Activated naive CD4-positive, alpha-beta T cell treated with Interleukin-2 at 50 U/mL for 16 hours (primary cell): ENCODE results near the gene HDAC2.

Experiments used
- DNase-seq: peaks from one replicate; pipeline ENCODE4 v3.0.0-alpha.2; 2020

HDAC2 gene

DNA sequence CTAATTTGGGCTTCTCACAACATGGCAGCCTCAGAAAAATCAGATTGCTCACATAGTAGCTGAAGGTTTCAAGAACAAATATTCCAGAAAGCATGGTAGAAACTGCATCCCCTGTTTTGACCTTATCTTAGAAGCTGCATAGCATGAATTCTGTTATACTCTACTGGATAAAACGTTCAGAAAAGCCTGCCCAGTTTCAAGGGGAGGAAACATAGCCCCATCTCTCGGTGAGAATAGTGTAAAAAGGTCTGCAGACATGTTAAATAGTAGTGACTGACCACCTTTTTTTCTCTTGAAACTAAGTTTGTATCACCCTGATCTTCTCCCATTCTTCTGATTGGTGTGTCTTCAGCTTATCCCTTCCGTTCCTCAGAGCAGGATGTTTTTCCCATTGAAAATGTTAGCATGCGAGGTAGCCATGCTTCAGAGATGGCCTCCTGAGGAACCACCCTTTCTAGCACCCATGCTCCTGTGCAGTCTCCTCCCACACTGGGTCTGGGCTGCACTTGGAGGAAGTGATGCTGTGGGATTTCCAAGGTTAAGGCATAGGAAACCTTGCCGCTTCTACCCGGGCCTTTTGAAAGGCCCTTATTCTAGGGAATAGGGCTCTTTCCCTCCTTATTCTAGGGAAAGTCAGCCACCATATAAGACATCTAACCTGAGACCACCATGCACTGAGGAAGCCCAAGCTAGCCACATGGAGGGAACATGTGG, 63.7 kb downstream of the HDAC2 start:
- DNase-seq, result no peak

DNA sequence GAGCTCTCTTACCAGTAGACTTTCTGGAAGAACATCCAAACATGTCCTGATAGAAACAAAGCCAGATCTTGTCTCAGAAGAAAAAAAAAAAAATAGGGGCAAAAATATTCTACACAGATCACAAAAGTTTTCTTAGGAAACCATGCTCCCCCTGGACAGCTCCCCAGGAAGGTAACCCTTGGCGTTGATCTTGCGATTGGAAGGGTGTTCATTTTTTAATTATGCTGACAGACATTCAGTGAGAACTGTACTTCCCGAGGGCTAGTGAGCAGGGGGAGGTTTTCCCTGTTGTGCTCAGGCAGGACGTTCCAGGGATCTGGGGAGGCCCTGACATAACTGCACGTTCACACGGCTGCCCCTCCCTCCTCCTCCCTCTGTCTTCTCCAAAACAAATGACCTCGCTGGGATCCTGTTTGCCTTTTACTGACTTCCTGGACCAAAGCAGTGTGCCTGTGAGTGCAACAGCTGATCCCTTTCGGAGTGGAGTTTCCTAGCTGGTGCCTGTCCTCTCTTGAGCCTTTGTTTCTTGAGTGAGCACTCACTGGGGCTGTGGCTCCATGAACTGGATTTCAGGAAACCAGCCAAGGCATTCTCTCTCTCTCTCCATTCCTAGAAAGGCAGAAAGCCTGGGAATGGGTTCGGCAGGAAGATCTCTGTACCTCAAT, 67.2 kb downstream of the HDAC2 start:
- DNase-seq, result no peak

DNA sequence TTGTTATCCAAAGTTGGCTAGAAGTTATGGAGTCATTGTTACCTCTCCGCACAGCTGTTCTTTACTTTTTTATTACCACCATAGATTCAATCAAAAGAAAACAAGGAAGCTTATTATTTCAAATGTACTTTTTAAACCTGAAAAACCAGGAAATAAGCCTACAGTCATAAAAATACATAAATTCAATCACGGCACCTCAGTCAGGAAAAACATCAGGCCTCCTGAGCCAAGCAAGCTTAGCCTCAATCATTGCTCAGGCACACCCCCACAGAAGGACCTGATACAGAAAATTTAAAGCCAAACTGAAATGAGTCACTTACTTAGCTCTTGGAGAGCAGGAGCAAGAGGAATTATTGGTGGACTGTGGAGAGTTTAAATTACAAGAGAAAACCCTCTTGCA, 69.5 kb downstream of the HDAC2 start:
- no peak for DNase-seq

DNA sequence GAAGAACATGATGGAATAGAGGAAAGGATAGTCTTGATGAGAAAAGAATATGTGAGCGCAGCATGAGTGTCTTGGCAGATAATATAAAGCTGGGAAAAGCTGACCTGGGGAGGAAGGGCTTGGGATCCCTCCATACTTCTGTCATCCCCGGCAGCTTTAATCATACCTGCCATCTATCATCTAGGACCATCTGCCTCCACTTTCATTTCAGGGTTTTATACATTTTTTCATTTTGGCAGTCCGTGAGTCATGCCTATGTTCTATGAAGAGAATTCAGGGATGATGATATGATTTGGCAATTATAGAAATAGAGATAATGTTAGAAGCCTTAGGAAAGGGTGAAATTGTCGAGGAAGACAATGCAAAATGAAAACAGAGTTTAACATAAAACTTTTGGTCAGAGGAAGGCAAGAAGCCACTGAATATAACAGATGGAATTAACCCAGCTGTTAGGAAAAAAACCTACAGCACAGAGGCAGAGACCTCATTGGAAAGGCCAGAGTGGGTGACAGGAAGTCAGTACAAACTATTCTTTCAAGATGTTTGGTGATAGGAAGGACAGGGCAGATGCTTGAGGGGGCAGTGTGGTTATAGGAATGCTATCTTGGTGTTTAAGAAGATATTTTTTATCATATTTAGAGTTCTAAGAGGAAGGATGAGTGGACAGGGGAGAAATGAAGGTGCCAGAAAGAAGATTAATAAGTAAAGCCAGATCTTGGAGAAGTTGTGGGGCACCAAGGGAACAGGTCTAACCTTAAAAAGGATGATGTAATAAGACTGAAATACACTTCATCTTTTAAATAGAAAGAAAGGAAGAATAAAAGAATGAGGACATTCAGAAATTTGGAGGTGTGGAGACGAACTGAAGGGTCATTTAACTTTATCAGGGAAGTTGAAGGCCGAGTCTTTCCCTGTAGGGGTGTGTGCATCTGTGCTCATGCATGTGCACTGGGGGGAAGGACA, 76.0 kb downstream of the HDAC2 start:
- no peak for DNase-seq

DNA sequence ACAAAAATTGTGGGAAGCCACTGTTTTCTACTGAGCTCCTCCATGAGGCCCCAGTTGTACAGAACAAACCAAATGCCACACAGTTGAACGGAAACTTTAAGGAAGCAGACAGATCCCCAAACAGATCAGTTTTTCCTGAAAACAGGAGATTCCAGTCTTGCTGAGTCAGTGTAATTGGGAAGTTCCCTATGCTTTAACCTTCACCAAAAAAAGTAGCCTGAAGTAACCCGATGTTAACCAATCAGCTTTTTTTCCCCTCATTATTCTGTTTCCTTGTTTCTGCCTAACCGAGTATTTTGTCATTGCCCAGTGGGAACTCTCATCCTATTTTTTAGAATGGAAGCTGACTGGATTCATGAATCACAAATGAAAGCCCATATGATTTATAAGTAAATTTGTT, 77.1 kb downstream of the HDAC2 start:
- no peak for DNase-seq

DNA sequence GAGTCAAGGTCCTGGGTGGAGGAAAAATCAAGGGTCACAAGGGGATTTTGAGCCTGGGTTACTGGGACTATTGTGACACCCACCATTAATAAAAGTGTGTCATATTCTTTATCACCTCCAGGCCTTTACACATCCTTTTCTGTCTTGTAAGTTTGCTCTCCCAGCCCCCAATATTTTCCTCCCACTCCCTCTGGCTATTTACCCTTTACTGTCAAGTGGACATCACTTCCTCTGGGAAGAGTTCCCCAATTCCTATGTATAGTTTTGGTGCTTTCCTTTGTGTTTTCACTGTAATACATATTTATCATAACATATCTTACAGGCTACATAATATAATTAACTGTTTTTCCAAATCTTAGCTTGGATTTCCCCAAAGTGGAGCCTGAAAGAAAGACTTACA, 77.5 kb downstream of the HDAC2 start:
- no peak for DNase-seq

DNA sequence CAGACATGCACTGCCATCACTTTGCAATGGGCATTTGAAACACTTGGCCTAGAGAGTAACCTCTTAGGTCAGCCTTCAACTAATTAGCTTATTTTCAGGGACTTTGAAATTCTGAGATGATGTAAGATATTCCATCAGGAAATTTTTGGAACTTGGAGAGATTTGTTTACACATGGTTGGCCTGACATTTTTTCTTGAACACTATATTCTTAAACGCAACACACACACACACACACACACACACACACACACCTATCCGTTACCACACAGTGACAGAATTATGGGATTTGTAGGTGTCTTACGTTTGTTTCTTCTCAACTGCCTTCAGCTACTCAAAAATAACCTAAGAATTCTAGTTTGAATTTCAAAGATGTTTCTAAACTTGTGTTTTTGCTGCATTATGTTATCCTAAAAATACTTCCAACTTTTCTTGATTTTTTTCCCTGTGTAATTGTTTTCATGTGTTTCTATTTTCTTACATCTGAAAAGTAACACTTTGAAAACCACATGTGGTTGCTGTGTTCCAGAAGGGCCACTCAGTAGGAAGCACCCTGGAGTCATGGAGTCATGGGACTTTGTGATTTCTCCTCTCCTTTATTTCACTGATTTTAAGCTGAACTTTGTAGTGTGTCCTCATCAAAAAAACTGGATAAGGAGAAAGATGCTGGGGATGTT, 81.9 kb downstream of the HDAC2 start:
- DNase-seq, result no peak

DNA sequence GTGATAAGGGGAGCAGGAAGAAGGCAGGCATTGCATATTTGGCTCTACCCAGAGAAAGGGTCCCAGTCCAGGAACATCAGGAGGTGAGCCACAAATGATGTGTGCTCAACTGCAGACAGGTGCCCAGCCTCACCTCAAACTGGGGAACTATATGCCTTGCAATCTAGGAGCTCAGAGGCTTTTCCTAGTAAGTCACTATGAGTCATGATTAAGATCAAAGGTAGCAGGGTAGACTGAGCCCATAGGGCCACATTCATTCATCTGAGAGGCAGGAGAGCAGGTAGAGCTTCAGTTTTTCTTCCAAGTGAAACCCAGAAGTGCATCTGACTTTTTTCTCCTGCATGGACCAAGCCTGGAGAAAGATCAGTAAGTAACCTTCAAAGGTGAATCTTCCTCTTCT, 82.5 kb downstream of the HDAC2 start:
- DNase-seq, result no peak

DNA sequence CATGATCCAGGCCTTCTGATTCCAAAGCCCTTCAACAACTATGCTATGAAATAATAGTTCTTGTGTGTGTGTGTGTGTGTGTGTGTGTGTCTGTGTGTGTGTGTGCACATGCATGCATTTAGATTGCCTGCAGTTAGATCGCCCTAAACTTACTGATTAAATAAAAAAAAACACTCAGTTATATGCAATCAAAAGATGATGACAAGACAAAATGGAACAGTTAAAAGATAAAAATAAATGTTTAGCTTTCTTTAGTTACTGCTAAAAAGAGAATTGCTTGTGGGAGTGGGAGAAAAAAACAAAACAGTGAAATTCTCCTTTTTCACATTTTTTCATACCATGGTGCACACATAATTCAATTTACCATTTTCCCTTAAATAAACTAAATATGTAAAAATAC, 84.4 kb downstream of the HDAC2 start:
- no peak for DNase-seq

DNA sequence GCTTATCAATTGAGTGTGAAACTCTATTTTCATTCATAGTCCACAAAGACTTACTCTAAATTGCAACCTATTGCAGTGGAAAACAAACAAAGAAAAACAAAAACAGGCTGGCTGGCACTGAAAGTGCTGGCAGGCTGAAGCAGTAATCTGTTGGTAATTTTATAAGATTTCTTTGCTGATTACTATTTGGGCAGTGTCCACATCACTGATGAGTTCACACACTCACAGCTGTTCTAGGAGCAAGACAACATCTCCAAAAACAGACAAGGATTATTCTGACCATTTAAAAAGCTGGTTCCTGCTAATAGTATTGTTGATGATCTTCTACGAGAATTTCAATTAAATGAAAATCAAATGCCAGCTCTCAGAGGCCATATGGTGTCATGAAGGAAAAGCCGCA, 86.9 kb downstream of the HDAC2 start:
- DNase-seq, result no peak
